Measurements from ENCODE around the gene ARMH3.
A peak's percentile ranks its signal among the peaks of the same experiment; 100 is the strongest.

DNA sequence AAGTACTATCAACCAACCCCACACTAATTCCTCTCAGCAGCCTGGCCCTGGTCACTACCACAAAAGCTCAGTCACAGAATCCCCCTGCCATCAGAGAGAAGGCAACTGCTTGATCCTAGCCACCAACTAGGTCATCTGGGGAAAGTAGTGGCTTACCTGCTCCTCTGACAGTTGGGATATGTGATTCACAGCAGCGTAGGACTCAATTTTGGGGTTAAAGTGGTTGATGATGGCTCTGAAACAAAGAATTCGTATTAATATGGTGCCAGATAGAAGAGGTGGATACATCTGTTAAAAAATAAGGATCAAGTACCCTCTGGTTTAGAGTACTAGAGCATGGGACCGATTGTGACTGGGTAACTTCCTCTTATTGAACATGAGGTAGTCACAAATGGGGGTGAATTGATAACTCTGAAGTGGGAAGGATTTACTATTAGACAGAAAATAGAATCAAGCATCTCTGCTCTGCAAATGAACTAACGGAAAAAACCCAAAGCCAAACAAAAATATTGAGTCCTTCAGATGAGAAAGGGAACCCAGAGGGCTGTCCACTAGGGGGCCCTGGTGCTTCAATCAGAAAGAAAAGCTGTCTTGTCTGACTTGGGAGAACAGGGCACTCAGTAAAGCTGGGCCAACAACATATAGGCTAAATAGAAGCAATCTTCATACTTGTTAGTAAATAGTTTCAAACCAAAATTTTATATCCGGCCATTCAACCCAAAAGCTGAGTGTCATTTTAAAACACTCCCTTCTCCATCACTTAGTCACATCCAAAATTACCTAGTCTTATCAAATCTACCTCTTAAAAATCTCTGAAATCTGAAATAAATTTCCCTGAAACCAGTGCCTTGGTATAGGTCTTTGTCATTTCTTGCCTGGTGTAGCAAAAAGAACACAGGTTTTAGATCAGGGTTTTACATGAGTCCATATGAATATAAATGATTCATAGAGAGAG, 166.4 kb downstream of the ARMH3 start:
- TF ChIP-seq, protein P1, sequence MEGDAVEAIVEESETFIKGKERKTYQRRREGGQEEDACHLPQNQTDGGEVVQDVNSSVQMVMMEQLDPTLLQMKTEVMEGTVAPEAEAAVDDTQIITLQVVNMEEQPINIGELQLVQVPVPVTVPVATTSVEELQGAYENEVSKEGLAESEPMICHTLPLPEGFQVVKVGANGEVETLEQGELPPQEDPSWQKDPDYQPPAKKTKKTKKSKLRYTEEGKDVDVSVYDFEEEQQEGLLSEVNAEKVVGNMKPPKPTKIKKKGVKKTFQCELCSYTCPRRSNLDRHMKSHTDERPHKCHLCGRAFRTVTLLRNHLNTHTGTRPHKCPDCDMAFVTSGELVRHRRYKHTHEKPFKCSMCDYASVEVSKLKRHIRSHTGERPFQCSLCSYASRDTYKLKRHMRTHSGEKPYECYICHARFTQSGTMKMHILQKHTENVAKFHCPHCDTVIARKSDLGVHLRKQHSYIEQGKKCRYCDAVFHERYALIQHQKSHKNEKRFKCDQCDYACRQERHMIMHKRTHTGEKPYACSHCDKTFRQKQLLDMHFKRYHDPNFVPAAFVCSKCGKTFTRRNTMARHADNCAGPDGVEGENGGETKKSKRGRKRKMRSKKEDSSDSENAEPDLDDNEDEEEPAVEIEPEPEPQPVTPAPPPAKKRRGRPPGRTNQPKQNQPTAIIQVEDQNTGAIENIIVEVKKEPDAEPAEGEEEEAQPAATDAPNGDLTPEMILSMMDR (conservative IDR thresholded peaks at IDR 0.05; ENCODE audit: low read length): peak; percentile 99
- no peak for TF ChIP-seq EZH2phosphoT487 (IDR thresholded peaks at IDR 0.05; ENCODE audit: borderline replicate concordance, low read depth, low read length)
